H1 (cell line): ENCODE measurements around the gene CFAP53. TPM values are rescaled to one million over a fixed set of nuclear protein-coding genes. Genes with fewer than 3 reads are reported as not detected.

Source experiments
- CTCF ChIA-PET: fragments of 300-600 bp; sonication (Branson Sonifier 250); formaldehyde crosslinking; loops from one replicate; lab custom pipeline; 2021; ENCODE audit not compliant: partially characterized antibody; lab: Charles Lee
- POLR2A ChIA-PET: fragments of 300-600 bp; sonication (Branson Sonifier 250); formaldehyde crosslinking; loops from one replicate; lab custom pipeline; 2021; ENCODE audit warnings: inconsistent platforms; ENCODE audit not compliant: partially characterized antibody; lab: Charles Lee
- DNase-seq, 2 experiments: peaks; one replicate each; pipeline versions ENCODE4 v3.0.0 to v3.0.0-alpha.2; 2010 to 2022; ENCODE audit warnings: low spot score in 2 of 2, low read depth in 1 of 2, mixed read lengths in 1 of 2
- FAIRE-seq: peaks from 2 replicates; lab custom pipeline; 2011; peaks lifted over from hg19 to GRCh38; lab: Jason Lieb, UNC
- H2AFZ ChIP-seq: 2 replicates; pipeline ENCODE4 v1.8.1; 2012; ENCODE audit warnings: low read length, inconsistent platforms
- H2AK5ac ChIP-seq: 2 replicates; pipeline ENCODE4 v1.6.1; 2013; ENCODE audit warnings: low read depth, low read length
- H2BK120ac ChIP-seq: replicated peaks from 2 replicates; pipeline ENCODE3; 2013; ENCODE audit warnings: low read depth, low read length, inconsistent platforms
- H2BK12ac ChIP-seq: 2 replicates; pipeline ENCODE4 v1.6.1; 2013; ENCODE audit warnings: low read depth, low read length
- H2BK15ac ChIP-seq: 2 replicates; pipeline ENCODE4 v1.6.1; 2013; ENCODE audit warnings: low read length
- H2BK20ac ChIP-seq: 2 replicates; pipeline ENCODE4 v1.6.1; 2013; ENCODE audit warnings: low read length
- H2BK5ac ChIP-seq: 2 replicates; pipeline ENCODE4 v1.6.1; 2013; ENCODE audit warnings: low read depth, low read length
- H3K14ac ChIP-seq: 2 replicates; pipeline ENCODE4 v1.6.1; 2013; ENCODE audit warnings: inconsistent platforms; ENCODE audit not compliant: insufficient read length
- H3K18ac ChIP-seq: 2 replicates; pipeline ENCODE4 v1.6.1; 2013; ENCODE audit warnings: low read length; ENCODE audit errors: extremely low read depth
- H3K23ac ChIP-seq: 2 replicates; pipeline ENCODE4 v1.6.1; 2013; ENCODE audit warnings: inconsistent platforms; ENCODE audit not compliant: insufficient read length
- H3K23me2 ChIP-seq: 2 replicates; pipeline ENCODE4 v1.6.1; 2013; ENCODE audit warnings: low read depth, low read length
- H3K27ac ChIP-seq: 2 replicates; pipeline ENCODE4 v1.6.1; 2011; ENCODE audit warnings: low read depth, low read length, inconsistent platforms
- H3K27me3 ChIP-seq, 4 experiments: replicated peaks in 1 of 4; 1 replicate in 1 of 4; 2 replicates in 3 of 4; pipeline versions ENCODE4 v1.6.1 to v1.8.1; 2011 to 2013; ENCODE audit warnings: low read length in 3 of 4, mild to moderate bottlenecking in 3 of 4, inconsistent platforms in 2 of 4, mixed read lengths in 2 of 4, moderate library complexity in 1 of 4; ENCODE audit not compliant: control insufficient read depth in 3 of 4, insufficient read depth in 3 of 4; ENCODE audit errors: extremely low read depth in 1 of 4
- H3K36me3 ChIP-seq, 4 experiments: 2 replicates each; pipeline versions ENCODE4 v1.6.1 to v1.8.1; 2011 to 2013; ENCODE audit warnings: mild to moderate bottlenecking in 4 of 4, low read length in 3 of 4, moderate library complexity in 2 of 4, control low read depth in 1 of 4, inconsistent platforms in 1 of 4; ENCODE audit not compliant: insufficient read depth in 4 of 4, control insufficient read depth in 2 of 4
- H3K4ac ChIP-seq: replicated peaks from 2 replicates; pipeline ENCODE3; 2013; ENCODE audit warnings: low read length, low read depth, mixed read lengths, inconsistent platforms; ENCODE audit not compliant: insufficient read length
- H3K4me1 ChIP-seq, 4 experiments: replicated peaks in 1 of 4; 1 replicate in 1 of 4; 2 replicates in 3 of 4; pipeline versions ENCODE4 v1.6.1 to v1.8.1; 2011 to 2013; ENCODE audit warnings: low read length in 3 of 4, inconsistent platforms in 2 of 4, mixed read lengths in 1 of 4; ENCODE audit not compliant: insufficient read depth in 4 of 4, control insufficient read depth in 3 of 4
- H3K4me2 ChIP-seq, 2 experiments: 2 replicates each; pipeline versions ENCODE4 v1.6.1 to v1.8.1; 2011 to 2013; ENCODE audit warnings: low read depth in 2 of 2, low read length in 2 of 2, control low read depth in 1 of 2, inconsistent platforms in 1 of 2, mild to moderate bottlenecking in 1 of 2; ENCODE audit not compliant: insufficient read depth in 1 of 2
- H3K4me3 ChIP-seq, 4 experiments: fragments of 200-600, 300-600 bp in 1 of 4; sonication (generic), shearing (Covaris generic), sonication (Bioruptor Twin) in 1 of 4; 2 replicates each; pipeline versions ENCODE4 v1.5.1 to v1.8.1; 2011 to 2016; ENCODE audit warnings: low read length in 4 of 4, low read depth in 3 of 4, control low read depth in 2 of 4, inconsistent platforms in 2 of 4, mild to moderate bottlenecking in 2 of 4, mixed read lengths in 1 of 4, moderate library complexity in 1 of 4; ENCODE audit not compliant: insufficient read depth in 2 of 4; ENCODE audit errors: extremely low read depth in 1 of 4
- H3K56ac ChIP-seq: replicated peaks from 2 replicates; pipeline ENCODE3; 2013; ENCODE audit warnings: low read depth, mild to moderate bottlenecking, mixed read lengths, low read length, inconsistent platforms; ENCODE audit not compliant: insufficient read length
- H3K79me1 ChIP-seq: 2 replicates; pipeline ENCODE4 v1.6.1; 2013; ENCODE audit warnings: low read depth, low read length, control low read depth
- H3K79me2 ChIP-seq, 2 experiments: 2 replicates each; pipeline versions ENCODE4 v1.6.1 to v1.8.1; 2012 to 2013; ENCODE audit warnings: low read length in 2 of 2, mild to moderate bottlenecking in 2 of 2, inconsistent platforms in 1 of 2; ENCODE audit not compliant: insufficient read depth in 2 of 2, control insufficient read depth in 1 of 2
- H3K9ac ChIP-seq, 4 experiments: replicated peaks in 1 of 4; 1 replicate in 1 of 4; 2 replicates in 3 of 4; pipeline versions ENCODE4 v1.6.1 to v1.8.1; 2011 to 2013; ENCODE audit warnings: low read depth in 3 of 4, low read length in 3 of 4, control low read depth in 2 of 4, mild to moderate bottlenecking in 2 of 4, moderate library complexity in 2 of 4, inconsistent platforms in 1 of 4; ENCODE audit errors: extremely low read depth in 1 of 4
- H3K9me3 ChIP-seq, 2 experiments: 2 replicates each; pipeline versions ENCODE4 v1.6.1 to v1.8.1; 2012 to 2013; ENCODE audit warnings: mild to moderate bottlenecking in 2 of 2, moderate library complexity in 2 of 2, control low read depth in 1 of 2, inconsistent platforms in 1 of 2, low read depth in 1 of 2, low read length in 1 of 2, mixed read lengths in 1 of 2; ENCODE audit not compliant: insufficient read depth in 2 of 2
- H4K20me1 ChIP-seq, 2 experiments: replicated peaks in 1 of 2; 2 replicates each; pipeline versions ENCODE3 to v1.8.1; 2011 to 2013; ENCODE audit warnings: inconsistent platforms in 2 of 2, low read length in 2 of 2, mild to moderate bottlenecking in 1 of 2; ENCODE audit not compliant: insufficient read depth in 2 of 2, control insufficient read depth in 1 of 2
- H4K5ac ChIP-seq: 2 replicates; pipeline ENCODE4 v1.6.1; 2013; ENCODE audit warnings: low read length, low read depth, mixed read lengths, inconsistent platforms; ENCODE audit not compliant: insufficient read length
- H4K8ac ChIP-seq: 2 replicates; pipeline ENCODE4 v1.8.0; 2013; ENCODE audit warnings: mild to moderate bottlenecking, moderate library complexity, low read length, inconsistent platforms; ENCODE audit not compliant: insufficient read depth; ENCODE audit errors: extremely low read depth
- H4K91ac ChIP-seq: replicated peaks from 2 replicates; pipeline ENCODE3; 2013; ENCODE audit warnings: low read length, mixed read lengths, inconsistent platforms; ENCODE audit not compliant: insufficient read length
- ASH2L ChIP-seq: fragments of 200-600, 300-600 bp; sonication (generic); IDR thresholded peaks from one replicate; pipeline ENCODE4 v1.7.1; 2017; ENCODE audit warnings: low read length
- BCL11A ChIP-seq, 2 experiments: IDR thresholded peaks; one replicate each; pipeline ENCODE4 v1.6.1; 2011; ENCODE audit warnings: low read depth in 2 of 2, low read length in 2 of 2, mild to moderate bottlenecking in 2 of 2
- HDAC2 ChIP-seq, 2 experiments: fragments of 300-600 bp in 1 of 2; sonication (generic) in 1 of 2; IDR thresholded peaks; 2 replicates each; pipeline ENCODE4 v1.6.1; 2011 to 2012; ENCODE audit warnings: low read depth in 2 of 2, low read length in 2 of 2, mild to moderate bottlenecking in 2 of 2, moderate library complexity in 2 of 2, borderline replicate concordance in 1 of 2, inconsistent platforms in 1 of 2
- HDAC6 ChIP-seq: IDR thresholded peaks from one replicate; pipeline ENCODE4 v1.7.1; 2012; ENCODE audit warnings: low read depth, mild to moderate bottlenecking, inconsistent platforms, low read length, moderate library complexity
- MAFK ChIP-seq: IDR thresholded peaks from 2 replicates; pipeline ENCODE4 v1.6.1; 2012; ENCODE audit warnings: low read depth, mild to moderate bottlenecking, improper control_type of control experiment, low read length
- POLR2AphosphoS5 ChIP-seq: IDR thresholded peaks from 2 replicates; pipeline ENCODE4 v1.6.1; 2011; ENCODE audit warnings: low read depth, low read length
- RAD21 ChIP-seq, 2 experiments: IDR thresholded peaks in 1 of 2; conservative IDR thresholded peaks in 1 of 2; 2 replicates each; pipeline ENCODE4 v1.6.1; 2011; ENCODE audit warnings: low read depth in 2 of 2, low read length in 2 of 2, improper control_type of control experiment in 1 of 2, inconsistent platforms in 1 of 2, mild to moderate bottlenecking in 1 of 2, moderate library complexity in 1 of 2
- SIX5 ChIP-seq: IDR thresholded peaks from 2 replicates; pipeline ENCODE4 v1.6.1; 2011; ENCODE audit warnings: mild to moderate bottlenecking, low read depth, low read length
- SP2 ChIP-seq: IDR thresholded peaks from 2 replicates; pipeline ENCODE4 v1.6.1; 2012; ENCODE audit warnings: mild to moderate bottlenecking, low read length, inconsistent platforms
- SP4 ChIP-seq: IDR thresholded peaks from 2 replicates; pipeline ENCODE4 v1.6.1; 2012; ENCODE audit warnings: low read length, inconsistent platforms
- TEAD4 ChIP-seq: IDR thresholded peaks from 2 replicates; pipeline ENCODE4 v1.6.1; 2012; ENCODE audit warnings: low read depth, low read length, inconsistent platforms, mixed read lengths
- WGBS, 2 experiments: shearing (Covaris generic) in 1 of 2; methylation state at CpG; one replicate each; pipeline versions ENCODE4 v1.1.6 to v1.1.7; 2013 to 2015; ENCODE audit warnings: low lambda C conversion rate in 2 of 2, mixed read lengths in 2 of 2, inconsistent platforms in 1 of 2, low coverage in 1 of 2, missing lambda C conversion rate in 1 of 2; ENCODE audit not compliant: insufficient replicate concordance in 2 of 2, insufficient coverage in 1 of 2, insufficient read length in 1 of 2; ENCODE audit errors: extremely low coverage in 1 of 2, missing lambda C conversion rate in 1 of 2; 5-methylcytosine and 5-hydroxymethylcytosine counted together
- polyA plus RNA-seq, 7 experiments: library from polyadenylated mRNA; depleted of rRNA in 3 of 7; stranded (reverse) in 5 of 7; unstranded in 2 of 7; fragments of >200 nt in 5 of 7; fragments of 200-250 nt in 2 of 7; gene quantifications; 1 replicate in 5 of 7; 2 replicates in 1 of 7; 4 replicates in 1 of 7; pipeline versions ENCODE4 v1.2.1 to v1.2.3, GENCODE V29; 2011 to 2013; ENCODE audit warnings: missing spikeins in 2 of 7, mixed read lengths in 2 of 7
- total RNA-seq: library from RNA; stranded (reverse); fragmentation: NEBNext Ultra II Directional; extraction: Animal tissue kit (Norgen Biotek cat#: 25700); gene quantifications from 2 replicates; pipeline ENCODE4 v1.2.1, GENCODE V29; 2021
- TF ChIP-seq, protein P1 (sequence below), 3 experiments: IDR thresholded peaks; 1 replicate in 2 of 3; 2 replicates in 1 of 3; pipeline versions ENCODE4 v1.5.1 to v1.6.1; 2011; ENCODE audit warnings: low read length in 3 of 3, mild to moderate bottlenecking in 3 of 3, inconsistent platforms in 2 of 3, low read depth in 1 of 3, moderate library complexity in 1 of 3; ENCODE audit not compliant: insufficient read depth in 1 of 3; ENCODE audit errors: control extremely low read depth in 1 of 3

Gene CFAP53
- total and polyA plus RNA-seq, 2 of the 8 experiments (the other 6 are each of a cell fraction or from before 2014, with no cell fraction given): 0.08 to 0.30 TPM

GRCh38 chr18:50289108-50289443, 22.8 kb upstream of the CFAP53 start:
- H4K91ac ChIP-seq: no peak overlapping the region
- H3K4ac ChIP-seq: no peak overlapping the region
- no peak overlapping the region for H3K14ac ChIP-seq
- CTCF ChIA-PET: interaction anchor here (0.6 to 2.6 kb wide), 7 partner anchors 26 to 158 kb away, joined by 3 to 11 read pairs (median 3); partner anchors contain the start of gene MYO5B
- H2BK20ac ChIP-seq: no peak overlapping the region
- no peaks in the 10 kb centered on the region for H3K79me1 ChIP-seq
- no peak overlapping the region for H2AFZ ChIP-seq
- no peak overlapping the region for H4K5ac ChIP-seq
- no peak overlapping the region for H3K4me2 ChIP-seq
- H4K20me1 ChIP-seq: peaks cover 0 to 3% of the 10 kb centered on the region in 2 experiments
- peaks cover 0 to 7% of the 10 kb centered on the region in 2 experiments; a peak in 1 of 4 replicates for H3K79me2 ChIP-seq
- H2BK15ac ChIP-seq: no peak overlapping the region
- H3K27ac ChIP-seq: no peak overlapping the region
- H3K56ac ChIP-seq: no peak overlapping the region
- peaks cover 3 to 9% (median 8%) of the 10 kb centered on the region in 4 experiments; a peak in 7 of 8 replicates for H3K36me3 ChIP-seq
- H2BK12ac ChIP-seq: no peak overlapping the region
- no peak overlapping the region for H4K8ac ChIP-seq
- H3K23ac ChIP-seq: no peak overlapping the region
- no peaks in the 10 kb centered on the region for H3K9me3 ChIP-seq
- DNase-seq: no peak
- no peak overlapping the region for H3K18ac ChIP-seq
- peaks cover 0 to 5% (median 2%) of the 10 kb centered on the region in 4 experiments; a peak in 3 of 7 replicates for H3K4me1 ChIP-seq
- no peak overlapping the region for H3K9ac ChIP-seq
- H2BK120ac ChIP-seq: no peak overlapping the region
- WGBS, 2 experiments: 85% methylated on average over 4 of the region's 4 CpGs; no CpG with 5 or more reads in 1 of the 2 experiments
- FAIRE-seq: no peak
- peaks cover 6% of the 10 kb centered on the region for H3K23me2 ChIP-seq
- POLR2A ChIA-PET: interaction anchor here (0.8 kb wide), 1 partner anchor 16 kb away, joined by 3 read pairs; no protein-coding TSS in a partner anchor
- no peak overlapping the region for H3K4me3 ChIP-seq
- no peak overlapping the region for H2BK5ac ChIP-seq
- H2AK5ac ChIP-seq: no peak overlapping the region
- no peaks in the 10 kb centered on the region for H3K27me3 ChIP-seq
- TF ChIP-seq POLR2AphosphoS5 (no peak), HDAC6 (no peak), SP2 (no peak), SP4 (no peak), HDAC2 (IDR thresholded peaks at IDR 0.05; ENCODE audit: borderline replicate concordance in 1 of 2, low read depth in 2 of 2, low read length in 2 of 2) (no peak), MAFK (no peak), TEAD4 (no peak), ASH2L (no peak), BCL11A (IDR thresholded peaks at IDR 0.05; ENCODE audit: low read depth in 2 of 2, low read length in 2 of 2) (no peak), SIX5 (no peak), RAD21 (IDR thresholded peaks at IDR 0.05 in 1 of 2, conservative IDR thresholded peaks at IDR 0.05 in 1 of 2; ENCODE audit: low read depth in 2 of 2, low read length in 2 of 2) (no peak)
- TF ChIP-seq, protein P1, sequence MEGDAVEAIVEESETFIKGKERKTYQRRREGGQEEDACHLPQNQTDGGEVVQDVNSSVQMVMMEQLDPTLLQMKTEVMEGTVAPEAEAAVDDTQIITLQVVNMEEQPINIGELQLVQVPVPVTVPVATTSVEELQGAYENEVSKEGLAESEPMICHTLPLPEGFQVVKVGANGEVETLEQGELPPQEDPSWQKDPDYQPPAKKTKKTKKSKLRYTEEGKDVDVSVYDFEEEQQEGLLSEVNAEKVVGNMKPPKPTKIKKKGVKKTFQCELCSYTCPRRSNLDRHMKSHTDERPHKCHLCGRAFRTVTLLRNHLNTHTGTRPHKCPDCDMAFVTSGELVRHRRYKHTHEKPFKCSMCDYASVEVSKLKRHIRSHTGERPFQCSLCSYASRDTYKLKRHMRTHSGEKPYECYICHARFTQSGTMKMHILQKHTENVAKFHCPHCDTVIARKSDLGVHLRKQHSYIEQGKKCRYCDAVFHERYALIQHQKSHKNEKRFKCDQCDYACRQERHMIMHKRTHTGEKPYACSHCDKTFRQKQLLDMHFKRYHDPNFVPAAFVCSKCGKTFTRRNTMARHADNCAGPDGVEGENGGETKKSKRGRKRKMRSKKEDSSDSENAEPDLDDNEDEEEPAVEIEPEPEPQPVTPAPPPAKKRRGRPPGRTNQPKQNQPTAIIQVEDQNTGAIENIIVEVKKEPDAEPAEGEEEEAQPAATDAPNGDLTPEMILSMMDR (IDR thresholded peaks at IDR 0.05; ENCODE audit: control extremely low read depth in 1 of 3, insufficient read depth in 1 of 3, low read depth in 1 of 3, low read length in 3 of 3): no peak
